ENCODE results near the gene MARCHF10. TPM values are rescaled to one million over a fixed set of nuclear protein-coding genes. Genes with fewer than 3 reads are reported as not detected.

Gene MARCHF10
- total RNA-seq, 1 experiment from 2014 or later = 0.03 TPM

DNA sequence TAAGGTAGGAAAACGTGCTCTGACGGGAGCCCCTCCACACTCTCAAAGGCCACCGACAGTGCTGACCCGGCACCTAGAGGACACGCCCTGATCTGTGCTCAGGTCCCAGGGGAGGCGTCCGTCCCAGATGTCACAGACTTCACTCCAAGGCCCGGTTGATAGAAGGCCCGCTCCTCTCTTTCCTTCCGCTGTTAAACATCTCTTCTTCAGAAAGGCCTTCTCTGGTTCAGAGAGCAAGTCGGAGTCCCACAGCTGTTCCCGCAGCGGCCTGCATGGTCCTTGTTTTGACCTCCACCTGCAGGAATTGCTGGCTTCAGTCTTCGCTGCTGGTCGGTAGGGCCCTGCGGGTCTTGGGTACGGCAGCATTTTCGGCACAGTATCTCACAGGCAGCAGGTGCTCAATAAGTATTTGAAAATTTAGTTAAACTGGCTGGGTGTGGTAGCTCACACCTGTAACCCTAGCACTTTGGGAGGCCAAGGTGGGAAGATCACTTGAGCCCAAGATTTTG, 92.2 kb downstream of the MARCHF10 start:
- DNase-seq = no peak
- Histone ChIP-seq H3K27me3 (ENCODE audit: control insufficient read depth, insufficient read depth, low read length) (no peaks in the 10 kb centered on the region; the same call in 1 of the 2 replicates), H3K36me3 (replicated peaks; ENCODE audit: control insufficient read depth, insufficient read depth, low read length) (no peaks in the 10 kb centered on the region), H3K4me3 (ENCODE audit: insufficient read depth, low read depth, low read length) (no peak overlapping the region)

DNA sequence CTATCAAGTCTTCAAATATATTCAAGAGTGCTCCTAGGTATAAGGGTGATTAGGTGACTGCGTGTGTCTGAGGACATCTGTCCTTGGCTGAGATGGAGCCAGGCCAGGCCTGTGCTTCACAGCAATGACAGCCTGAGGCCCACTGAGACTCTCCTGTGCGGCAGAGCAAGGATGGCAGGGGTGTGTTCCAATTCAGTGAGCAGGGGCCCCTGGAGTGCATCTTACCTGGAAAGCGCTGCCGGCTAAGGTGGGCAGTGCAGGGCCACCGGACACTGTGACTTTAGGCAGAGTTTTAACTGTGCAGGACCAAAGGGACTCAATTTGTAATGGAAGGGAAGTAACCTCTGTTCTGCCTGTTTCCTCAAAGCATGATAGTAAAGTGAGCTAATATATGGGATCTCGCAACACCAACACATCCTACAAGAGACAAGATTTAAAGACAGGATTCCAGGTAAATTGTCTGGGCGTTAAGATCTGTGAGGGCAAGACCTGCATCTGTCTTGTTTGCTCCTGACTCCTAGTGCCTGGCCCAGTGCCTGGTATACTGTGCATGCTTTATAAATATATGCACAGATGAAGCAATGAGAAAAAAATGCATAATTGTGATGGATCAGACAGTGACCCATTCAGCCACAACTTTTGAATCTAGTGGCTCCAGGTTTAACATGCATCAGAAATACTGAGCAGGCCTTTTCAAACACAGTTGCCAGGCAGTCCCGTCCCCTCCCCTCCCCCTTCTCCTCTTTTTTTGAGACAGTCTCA, 93.9 kb downstream of the MARCHF10 start:
- no peaks in the 10 kb centered on the region; the same call in 1 of the 2 replicates for H3K27me3 ChIP-seq (ENCODE audit: control insufficient read depth, insufficient read depth, low read length)
- no peak overlapping the region for H3K4me3 ChIP-seq (ENCODE audit: insufficient read depth, low read depth, low read length)
- DNase-seq = no peak
- no peaks in the 10 kb centered on the region for H3K36me3 ChIP-seq (replicated peaks; ENCODE audit: control insufficient read depth, insufficient read depth, low read length)

DNA sequence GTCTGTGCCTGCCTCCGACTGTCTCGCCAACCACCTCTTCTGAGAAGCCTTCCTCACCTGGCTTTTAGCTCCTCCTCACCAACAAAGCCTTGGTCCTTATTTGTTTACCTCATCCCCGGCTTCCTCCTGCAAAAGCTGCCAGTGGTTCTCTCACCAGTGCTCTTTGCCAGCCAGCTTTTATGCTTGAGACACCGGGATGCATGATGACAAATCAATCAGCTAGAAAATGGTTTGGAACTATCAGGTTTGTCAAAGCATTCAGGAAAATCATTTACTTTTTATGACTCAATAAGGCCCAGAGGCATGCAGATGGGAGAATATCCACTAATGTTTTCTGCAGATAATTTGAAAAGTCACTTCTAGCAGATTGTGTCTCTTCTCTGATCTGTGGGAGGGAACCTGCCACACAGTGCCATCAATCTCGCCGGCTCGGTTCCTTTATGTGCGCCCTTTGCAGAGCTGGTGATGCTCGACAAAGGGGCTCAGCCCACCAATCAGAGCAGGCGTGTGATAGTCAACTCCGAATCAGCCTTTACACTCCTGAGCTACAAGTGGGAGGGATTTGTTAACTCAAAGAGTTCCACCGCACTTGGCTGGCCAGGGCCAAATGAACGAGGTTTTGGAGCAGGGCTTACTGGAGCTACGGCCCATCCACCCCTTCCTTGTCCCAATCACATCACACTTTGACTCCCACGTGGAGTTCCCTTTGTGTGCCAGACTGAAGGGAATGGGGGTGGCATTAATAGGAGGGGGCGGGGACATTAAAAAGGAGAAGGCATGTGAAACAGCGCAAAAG, 94.8 kb downstream of the MARCHF10 start:
- Histone ChIP-seq H3K27me3 (ENCODE audit: control insufficient read depth, insufficient read depth, low read length) (no peaks in the 10 kb centered on the region; the same call in 1 of the 2 replicates), H3K36me3 (replicated peaks; ENCODE audit: control insufficient read depth, insufficient read depth, low read length) (no peaks in the 10 kb centered on the region), H3K4me3 (ENCODE audit: insufficient read depth, low read depth, low read length) (no peak overlapping the region)
- peak; percentile 54 for DNase-seq

DNA sequence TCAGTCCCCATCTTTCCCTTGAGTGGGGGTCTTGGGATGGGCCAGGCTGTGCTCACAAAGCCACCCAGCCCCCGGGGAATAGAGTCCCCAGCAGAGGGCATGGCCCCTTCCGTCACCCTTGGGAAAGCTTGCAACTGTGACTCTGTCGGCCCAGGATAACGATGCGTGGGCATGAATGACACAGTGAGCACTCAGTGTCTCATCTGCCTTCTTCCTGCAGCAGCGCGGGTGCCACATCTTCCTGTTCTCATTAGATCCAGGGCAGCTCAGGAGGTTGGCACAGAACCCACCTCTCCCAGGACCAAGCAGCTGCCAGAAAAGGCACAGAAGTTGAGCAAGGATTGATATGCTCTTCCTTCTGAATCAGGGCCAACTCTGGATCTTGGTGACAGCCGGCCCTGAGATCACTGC, 95.9 kb downstream of the MARCHF10 start:
- DNase-seq = no peak
- Histone ChIP-seq H3K27me3 (ENCODE audit: control insufficient read depth, insufficient read depth, low read length) (no peaks in the 10 kb centered on the region; the same call in 1 of the 2 replicates), H3K36me3 (replicated peaks; ENCODE audit: control insufficient read depth, insufficient read depth, low read length) (no peaks in the 10 kb centered on the region), H3K4me3 (ENCODE audit: insufficient read depth, low read depth, low read length) (no peak overlapping the region)

- Histone ChIP-seq H3K4me3 (ENCODE audit: insufficient read depth, low read depth, low read length) (no peak overlapping the region), H3K27me3 (ENCODE audit: control insufficient read depth, insufficient read depth, low read length) (peaks cover 2% of the 10 kb centered on the region), H3K36me3 (replicated peaks; ENCODE audit: control insufficient read depth, insufficient read depth, low read length) (no peaks in the 10 kb centered on the region)
- DNase-seq = no peak
Observed at GRCh38 chr17:62708587-62708986, 99.5 kb downstream of the MARCHF10 start.

DNA sequence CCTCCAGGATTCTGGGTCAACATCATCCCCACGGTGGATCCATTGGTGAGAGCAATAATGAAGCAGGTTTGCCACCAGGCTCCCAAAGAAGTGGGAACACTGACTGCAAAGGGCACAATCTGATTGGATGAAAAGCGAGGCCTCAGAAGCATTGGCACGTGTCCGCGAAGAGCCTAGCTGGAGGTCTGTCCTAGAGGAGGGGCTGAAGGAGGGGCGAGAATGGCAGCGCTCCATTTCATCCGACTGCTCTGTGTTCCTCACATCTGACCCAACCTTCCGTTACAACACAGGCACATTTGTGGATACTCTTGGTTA, 100.7 kb downstream of the MARCHF10 start:
- no peaks in the 10 kb centered on the region for H3K36me3 ChIP-seq (replicated peaks; ENCODE audit: control insufficient read depth, insufficient read depth, low read length)
- H3K4me3 ChIP-seq (ENCODE audit: insufficient read depth, low read depth, low read length) = no peak overlapping the region
- no peak for DNase-seq
- H3K27me3 ChIP-seq (ENCODE audit: control insufficient read depth, insufficient read depth, low read length) = peaks cover 7% of the 10 kb centered on the region

GRCh38 chr17:62706598-62707424, 101.3 kb downstream of the MARCHF10 start:
- Histone ChIP-seq H3K27me3 (ENCODE audit: control insufficient read depth, insufficient read depth, low read length) (peaks cover 7% of the 10 kb centered on the region), H3K4me3 (ENCODE audit: insufficient read depth, low read depth, low read length) (no peak overlapping the region), H3K36me3 (replicated peaks; ENCODE audit: control insufficient read depth, insufficient read depth, low read length) (no peaks in the 10 kb centered on the region)
- DNase-seq = no peak

DNA sequence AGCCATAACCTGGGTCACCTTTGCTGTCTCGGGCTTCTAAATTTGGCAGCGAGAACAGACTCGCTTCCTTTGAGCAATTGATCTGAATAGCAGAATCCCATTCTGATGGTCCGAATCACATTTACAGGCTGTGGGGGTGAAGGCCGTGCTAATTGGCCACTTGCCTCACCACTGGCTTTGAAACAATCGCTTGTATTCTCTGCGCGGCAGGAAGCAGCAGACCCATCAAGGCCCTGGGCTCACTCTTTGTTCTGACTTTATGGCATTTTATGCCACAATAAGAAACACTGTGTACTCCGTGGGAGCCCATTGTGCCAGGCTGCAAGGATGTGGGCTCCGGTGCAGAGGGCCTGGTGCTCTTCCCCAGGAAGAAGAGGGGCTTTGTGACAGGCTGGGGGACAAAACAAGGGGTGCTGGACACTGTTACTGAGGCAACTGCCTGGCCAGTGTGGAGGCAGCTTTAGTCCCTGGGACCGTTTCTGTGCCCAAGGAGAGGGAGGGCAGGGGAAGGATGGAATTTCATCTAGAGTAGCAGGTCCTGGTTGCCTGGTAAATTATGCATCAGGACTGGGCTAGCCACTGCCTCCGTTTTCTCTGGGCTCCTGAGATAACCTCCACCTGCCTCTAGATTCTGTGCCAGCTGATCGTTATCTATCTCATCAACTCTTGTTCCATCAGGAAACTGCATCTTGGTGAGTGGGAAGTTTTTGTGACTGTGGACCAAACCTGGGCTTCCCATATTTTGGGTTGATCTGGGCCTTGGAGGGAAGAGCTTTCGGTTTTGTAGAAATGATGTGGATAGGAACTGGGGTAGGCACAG, 102.1 kb downstream of the MARCHF10 start:
- peaks cover 7% of the 10 kb centered on the region for H3K27me3 ChIP-seq (ENCODE audit: control insufficient read depth, insufficient read depth, low read length)
- H3K36me3 ChIP-seq (replicated peaks; ENCODE audit: control insufficient read depth, insufficient read depth, low read length) = no peaks in the 10 kb centered on the region
- peak overlapping the region; percentile 59 for H3K4me3 ChIP-seq (ENCODE audit: insufficient read depth, low read depth, low read length)
- DNase-seq = peak; percentile 69

DNA sequence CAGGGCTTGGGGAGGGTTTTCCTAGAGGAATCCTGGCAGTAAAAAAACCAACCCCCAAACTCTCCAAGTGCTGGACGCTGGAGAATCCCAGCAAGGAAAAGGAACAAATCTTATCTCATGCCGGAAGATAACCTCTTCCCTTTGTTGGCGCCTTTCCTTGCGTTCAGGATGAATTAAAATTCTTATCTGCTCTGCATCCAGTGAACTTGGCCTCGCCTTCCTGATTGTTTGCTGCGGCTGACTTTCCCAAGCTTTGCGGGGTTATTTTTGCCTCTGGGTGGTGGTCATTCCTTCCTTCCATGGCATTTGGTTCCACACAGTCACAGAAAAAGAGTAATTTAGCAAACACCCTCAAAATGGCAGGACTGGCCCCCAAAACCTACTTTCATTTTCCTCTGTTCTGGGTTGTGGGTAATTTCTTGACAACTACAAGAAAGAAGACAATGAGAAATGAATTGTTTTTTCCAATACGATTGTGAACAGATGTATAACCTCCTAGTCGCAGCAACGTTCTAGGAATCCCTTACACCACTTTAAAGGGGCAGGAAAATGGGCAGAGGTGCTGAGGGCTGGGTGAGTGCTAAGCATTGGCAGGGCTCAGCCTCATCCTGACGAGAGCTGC, 102.8 kb downstream of the MARCHF10 start:
- no peak for DNase-seq
- peaks cover 7% of the 10 kb centered on the region for H3K27me3 ChIP-seq (ENCODE audit: control insufficient read depth, insufficient read depth, low read length)
- H3K4me3 ChIP-seq (ENCODE audit: insufficient read depth, low read depth, low read length) = peak overlapping the region; percentile 59
- no peaks in the 10 kb centered on the region for H3K36me3 ChIP-seq (replicated peaks; ENCODE audit: control insufficient read depth, insufficient read depth, low read length)

DNA sequence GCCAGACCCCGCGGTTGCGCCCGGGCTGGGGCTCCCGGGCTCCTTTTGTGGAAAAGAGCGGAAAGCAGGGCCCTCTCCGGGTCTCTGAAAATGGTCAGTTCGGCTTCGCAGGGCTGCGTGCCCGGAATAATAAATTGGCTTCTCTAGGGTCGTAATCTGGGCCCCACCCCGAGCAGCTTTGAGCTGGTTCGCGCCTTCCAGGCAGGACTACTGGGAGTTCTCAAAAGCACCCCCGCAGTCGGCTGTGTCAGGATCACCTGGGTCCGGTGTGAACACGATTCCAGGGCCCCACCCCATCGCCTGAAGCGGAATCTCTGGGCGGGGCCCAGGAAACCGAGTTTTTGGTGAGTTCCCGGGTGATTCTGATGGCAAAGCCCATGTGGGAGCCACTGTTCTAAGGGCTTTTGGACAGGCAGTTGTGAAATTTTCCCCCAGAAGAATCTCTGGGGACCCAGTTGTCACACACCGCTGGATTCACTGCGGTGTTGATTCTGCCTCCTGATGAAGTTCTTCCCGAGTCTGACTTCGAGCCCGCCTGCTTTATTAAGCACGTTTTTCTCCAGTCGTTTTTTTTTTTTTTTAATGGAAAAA, 103.6 kb downstream of the MARCHF10 start:
- Histone ChIP-seq H3K36me3 (replicated peaks; ENCODE audit: control insufficient read depth, insufficient read depth, low read length) (no peaks in the 10 kb centered on the region), H3K27me3 (ENCODE audit: control insufficient read depth, insufficient read depth, low read length) (peaks cover 7% of the 10 kb centered on the region), H3K4me3 (ENCODE audit: insufficient read depth, low read depth, low read length) (peak overlapping the region; percentile 59)
- peak; percentile 68 for DNase-seq

- peak; percentile 93 for DNase-seq
- no peaks in the 10 kb centered on the region for H3K36me3 ChIP-seq (replicated peaks; ENCODE audit: control insufficient read depth, insufficient read depth, low read length)
- H3K27me3 ChIP-seq (ENCODE audit: control insufficient read depth, insufficient read depth, low read length) = peaks cover 7% of the 10 kb centered on the region
- peak overlapping the region; percentile 59 for H3K4me3 ChIP-seq (ENCODE audit: insufficient read depth, low read depth, low read length)
Observed at GRCh38 chr17:62703776-62704380, 104.2 kb downstream of the MARCHF10 start.

GRCh38 chr17:62703261-62703775, 104.8 kb downstream of the MARCHF10 start:
- no peak for DNase-seq
- H3K4me3 ChIP-seq (ENCODE audit: insufficient read depth, low read depth, low read length) = peak overlapping the region; percentile 17; the same call in 1 of the 2 replicates
- H3K27me3 ChIP-seq (ENCODE audit: control insufficient read depth, insufficient read depth, low read length) = peaks cover 7% of the 10 kb centered on the region
- no peaks in the 10 kb centered on the region for H3K36me3 ChIP-seq (replicated peaks; ENCODE audit: control insufficient read depth, insufficient read depth, low read length)

All from H7 (cell line).